ENCODE data around the gene SEMA3C. TPM values are rescaled to one million over a fixed set of nuclear protein-coding genes. Genes with fewer than 3 reads are reported as not detected.

SEMA3C gene
- total RNA-seq, 1 donor from 2014 or later, result 0.26 TPM

- Mint-ChIP-seq H3K27me3 (ENCODE audit: unreplicated experiment) (no peaks in the 10 kb centered on the region), H3K9me3 (ENCODE audit: unreplicated experiment) (no peaks in the 10 kb centered on the region), H3K4me3 (ENCODE audit: unreplicated experiment) (no peak overlapping the region), H3K27ac (ENCODE audit: unreplicated experiment) (no peak overlapping the region), H3K36me3 (ENCODE audit: low read depth, unreplicated experiment) (no peaks in the 10 kb centered on the region), H3K4me1 (ENCODE audit: unreplicated experiment) (no peaks in the 10 kb centered on the region)
- no peak for DNase-seq (ENCODE audit: low spot score)
- no peak for TF ChIP-seq CTCF (IDR thresholded peaks at IDR 0.05; ENCODE audit: unreplicated experiment)
Observed at GRCh38 chr7:80740778-80741545, 177.9 kb downstream of the SEMA3C start.

- TF ChIP-seq CTCF (IDR thresholded peaks at IDR 0.05; ENCODE audit: unreplicated experiment), result no peak
- Mint-ChIP-seq H3K4me1 (ENCODE audit: unreplicated experiment) (no peaks in the 10 kb centered on the region), H3K4me3 (ENCODE audit: unreplicated experiment) (no peak overlapping the region), H3K27ac (ENCODE audit: unreplicated experiment) (no peak overlapping the region), H3K36me3 (ENCODE audit: low read depth, unreplicated experiment) (no peaks in the 10 kb centered on the region), H3K27me3 (ENCODE audit: unreplicated experiment) (no peaks in the 10 kb centered on the region), H3K9me3 (ENCODE audit: unreplicated experiment) (no peaks in the 10 kb centered on the region)
- no peak for DNase-seq (ENCODE audit: low spot score)
Observed at GRCh38 chr7:80736371-80737125, 182.3 kb downstream of the SEMA3C start.

- Mint-ChIP-seq H3K9me3 (ENCODE audit: unreplicated experiment) (no peaks in the 10 kb centered on the region), H3K4me1 (ENCODE audit: unreplicated experiment) (no peaks in the 10 kb centered on the region), H3K4me3 (ENCODE audit: unreplicated experiment) (no peak overlapping the region), H3K36me3 (ENCODE audit: low read depth, unreplicated experiment) (no peaks in the 10 kb centered on the region), H3K27me3 (ENCODE audit: unreplicated experiment) (no peaks in the 10 kb centered on the region), H3K27ac (ENCODE audit: unreplicated experiment) (no peak overlapping the region)
- no peak for TF ChIP-seq CTCF (IDR thresholded peaks at IDR 0.05; ENCODE audit: unreplicated experiment)
- no peak for DNase-seq (ENCODE audit: low spot score)
Observed at GRCh38 chr7:80735330-80735729, 183.5 kb downstream of the SEMA3C start.

GRCh38 chr7:80734011-80734410 lies 184.8 kb downstream of the SEMA3C start:
- Mint-ChIP-seq H3K9me3 (ENCODE audit: unreplicated experiment) (no peaks in the 10 kb centered on the region), H3K27ac (ENCODE audit: unreplicated experiment) (no peak overlapping the region), H3K4me3 (ENCODE audit: unreplicated experiment) (no peak overlapping the region), H3K4me1 (ENCODE audit: unreplicated experiment) (no peaks in the 10 kb centered on the region), H3K27me3 (ENCODE audit: unreplicated experiment) (no peaks in the 10 kb centered on the region), H3K36me3 (ENCODE audit: low read depth, unreplicated experiment) (no peaks in the 10 kb centered on the region)
- no peak for DNase-seq (ENCODE audit: low spot score)
- no peak for TF ChIP-seq CTCF (IDR thresholded peaks at IDR 0.05; ENCODE audit: unreplicated experiment)
